ENCODE data around the gene TSPAN32.

TSPAN32 gene

DNA sequence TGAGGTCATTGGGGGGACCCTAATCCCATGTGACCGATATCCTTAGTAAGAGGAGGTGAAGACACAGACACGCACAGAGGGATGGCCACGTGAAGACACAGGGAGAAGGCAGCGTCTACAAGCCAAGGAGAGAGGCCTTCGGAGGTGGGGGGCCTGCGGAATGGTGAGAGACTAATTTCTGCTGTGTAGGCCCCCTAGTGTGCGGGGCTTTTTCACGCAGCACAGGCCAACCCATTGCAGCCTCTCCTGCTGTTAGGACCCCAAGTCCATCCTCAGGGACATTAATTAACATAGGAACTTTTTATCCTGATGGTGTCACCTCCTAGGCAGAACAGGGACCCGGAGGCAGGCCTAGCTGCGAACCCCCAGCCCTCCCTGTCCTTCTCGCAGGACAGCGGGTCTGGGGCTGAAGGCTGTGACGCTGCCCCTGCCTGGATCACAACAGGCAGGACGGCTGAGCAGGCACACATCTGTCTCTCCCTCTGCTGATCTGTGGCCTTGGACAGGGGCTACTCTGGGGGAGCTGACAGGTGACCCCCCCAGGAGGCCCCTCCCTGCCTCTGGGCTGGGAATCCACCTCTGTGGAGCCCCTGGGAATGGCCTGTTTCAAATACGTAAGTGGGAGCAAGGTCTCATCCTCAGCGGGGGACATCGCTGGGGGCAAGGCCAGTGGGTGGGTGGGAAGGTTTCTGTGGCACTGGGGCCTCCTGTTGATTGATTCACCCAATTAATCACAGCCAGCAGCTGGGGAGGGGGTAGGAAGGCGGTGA is 39.3 kb upstream of the TSPAN32 start:
- H3K27me3 ChIP-seq (ENCODE audit: control insufficient read depth, insufficient read depth, low read length): peaks cover 12% of the 10 kb centered on the region
- no peaks in the 10 kb centered on the region for H3K9me3 ChIP-seq (ENCODE audit: control insufficient read depth, insufficient read depth, low read length)
- H3K36me3 ChIP-seq (ENCODE audit: control insufficient read depth, insufficient read depth, low read length): no peaks in the 10 kb centered on the region
- no peaks in the 10 kb centered on the region for H3K4me1 ChIP-seq (ENCODE audit: control insufficient read depth, insufficient read depth, low read length)
- H3K9ac ChIP-seq (ENCODE audit: low read depth, low read length): no peak overlapping the region
- H3K4me3 ChIP-seq (ENCODE audit: low read depth, low read length): no peak overlapping the region

DNA sequence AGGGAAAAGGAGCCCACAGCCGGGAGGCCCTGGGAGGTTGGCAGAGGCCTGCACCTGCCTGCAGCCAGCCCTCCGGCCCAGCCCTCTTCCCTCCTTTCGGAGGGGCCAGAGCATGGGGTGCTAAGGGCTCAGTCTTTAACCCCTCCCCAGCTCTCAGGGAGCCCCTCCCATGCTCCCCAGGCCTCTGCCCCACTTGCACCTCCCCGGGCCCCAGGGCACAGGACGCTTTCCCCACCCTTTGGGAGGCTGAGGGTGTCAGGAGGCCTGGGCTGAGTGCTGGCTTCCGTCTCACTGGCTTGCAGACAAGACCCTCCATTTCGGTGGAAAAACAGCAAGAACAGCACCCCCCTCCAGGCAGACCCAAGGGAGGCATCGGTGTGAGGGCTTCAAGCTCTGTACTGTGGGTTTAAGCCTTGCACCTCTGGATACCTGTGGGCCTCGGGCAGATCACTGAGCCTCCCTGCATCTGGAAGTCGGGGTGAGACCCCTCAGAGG is 38.7 kb upstream of the TSPAN32 start:
- Histone ChIP-seq H3K4me1 (ENCODE audit: control insufficient read depth, insufficient read depth, low read length) (no peaks in the 10 kb centered on the region), H3K36me3 (ENCODE audit: control insufficient read depth, insufficient read depth, low read length) (no peaks in the 10 kb centered on the region), H3K4me3 (ENCODE audit: low read depth, low read length) (no peak overlapping the region), H3K9ac (ENCODE audit: low read depth, low read length) (no peak overlapping the region), H3K9me3 (ENCODE audit: control insufficient read depth, insufficient read depth, low read length) (no peaks in the 10 kb centered on the region), H3K27me3 (ENCODE audit: control insufficient read depth, insufficient read depth, low read length) (peaks cover 18% of the 10 kb centered on the region)

DNA sequence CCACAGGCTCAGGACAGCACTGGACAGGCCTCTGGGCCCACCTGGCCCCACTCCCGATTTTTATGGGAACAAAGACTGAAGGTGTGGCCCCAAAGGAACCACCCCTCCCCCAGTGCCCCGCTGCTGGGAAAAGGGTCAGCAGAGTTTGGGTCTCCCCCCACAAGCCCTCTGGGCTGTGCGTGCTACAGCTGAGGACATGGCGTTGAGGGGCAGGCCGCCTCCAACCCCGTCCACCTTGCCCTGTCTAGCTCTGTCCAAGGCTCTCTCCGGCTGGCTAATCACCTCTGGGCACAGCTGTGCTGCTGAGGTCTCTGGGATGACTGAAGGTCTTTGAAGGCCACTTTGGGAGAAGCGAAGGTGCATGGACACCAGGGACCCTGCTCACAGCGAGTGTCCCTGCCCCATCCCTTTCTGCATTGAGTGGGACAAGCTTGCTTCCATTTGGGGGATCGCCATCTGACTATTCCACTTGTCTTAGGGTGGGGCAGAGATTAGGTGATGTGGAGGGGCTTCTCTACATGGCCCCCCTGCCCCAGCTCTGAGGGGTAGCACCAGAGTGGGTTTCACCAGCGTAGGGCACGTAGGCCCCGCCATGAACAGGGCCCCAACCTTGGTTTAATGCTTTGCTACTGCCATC is 38.0 kb upstream of the TSPAN32 start:
- H3K9ac ChIP-seq (ENCODE audit: low read depth, low read length): no peak overlapping the region
- H3K36me3 ChIP-seq (ENCODE audit: control insufficient read depth, insufficient read depth, low read length): no peaks in the 10 kb centered on the region
- no peaks in the 10 kb centered on the region for H3K9me3 ChIP-seq (ENCODE audit: control insufficient read depth, insufficient read depth, low read length)
- peaks cover 23% of the 10 kb centered on the region for H3K27me3 ChIP-seq (ENCODE audit: control insufficient read depth, insufficient read depth, low read length)
- H3K4me3 ChIP-seq (ENCODE audit: low read depth, low read length): no peak overlapping the region
- no peaks in the 10 kb centered on the region for H3K4me1 ChIP-seq (ENCODE audit: control insufficient read depth, insufficient read depth, low read length)

DNA sequence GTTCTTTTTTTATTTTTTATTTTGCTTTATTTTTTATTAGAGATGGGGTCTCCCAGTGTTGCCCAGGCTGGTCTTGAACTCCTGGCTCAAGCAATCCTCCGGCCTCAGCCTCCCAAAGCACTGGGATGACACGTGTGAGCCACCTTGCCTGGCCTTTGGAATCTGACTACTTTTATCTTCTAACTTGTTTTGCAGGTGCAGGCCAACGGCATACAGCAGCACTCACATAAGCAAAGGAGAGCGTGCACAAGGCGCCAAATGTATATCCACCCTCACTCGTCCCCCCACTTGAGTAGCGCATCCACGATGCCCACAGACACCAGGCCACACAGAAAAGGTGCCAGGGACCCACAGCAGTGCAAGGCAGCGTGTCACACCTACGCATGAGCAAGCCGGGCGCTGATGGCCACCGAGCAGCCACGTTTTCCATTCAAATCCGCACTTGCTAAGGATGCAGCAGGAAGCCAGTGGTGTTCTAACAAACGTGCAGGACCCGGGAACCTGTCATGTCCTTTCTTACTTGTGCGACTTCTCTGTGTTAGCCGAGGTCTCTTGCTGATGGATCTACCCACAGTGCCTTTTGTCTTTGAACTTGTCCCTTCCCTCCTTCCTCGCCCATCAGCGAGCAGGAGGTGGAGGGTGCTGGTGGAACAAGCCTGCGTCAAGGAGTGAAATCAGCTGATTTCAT is 37.3 kb upstream of the TSPAN32 start:
- no peak overlapping the region for H3K9ac ChIP-seq (ENCODE audit: low read depth, low read length)
- H3K4me3 ChIP-seq (ENCODE audit: low read depth, low read length): no peak overlapping the region
- no peaks in the 10 kb centered on the region for H3K4me1 ChIP-seq (ENCODE audit: control insufficient read depth, insufficient read depth, low read length)
- no peaks in the 10 kb centered on the region for H3K36me3 ChIP-seq (ENCODE audit: control insufficient read depth, insufficient read depth, low read length)
- H3K9me3 ChIP-seq (ENCODE audit: control insufficient read depth, insufficient read depth, low read length): no peaks in the 10 kb centered on the region
- H3K27me3 ChIP-seq (ENCODE audit: control insufficient read depth, insufficient read depth, low read length): peaks cover 23% of the 10 kb centered on the region

DNA sequence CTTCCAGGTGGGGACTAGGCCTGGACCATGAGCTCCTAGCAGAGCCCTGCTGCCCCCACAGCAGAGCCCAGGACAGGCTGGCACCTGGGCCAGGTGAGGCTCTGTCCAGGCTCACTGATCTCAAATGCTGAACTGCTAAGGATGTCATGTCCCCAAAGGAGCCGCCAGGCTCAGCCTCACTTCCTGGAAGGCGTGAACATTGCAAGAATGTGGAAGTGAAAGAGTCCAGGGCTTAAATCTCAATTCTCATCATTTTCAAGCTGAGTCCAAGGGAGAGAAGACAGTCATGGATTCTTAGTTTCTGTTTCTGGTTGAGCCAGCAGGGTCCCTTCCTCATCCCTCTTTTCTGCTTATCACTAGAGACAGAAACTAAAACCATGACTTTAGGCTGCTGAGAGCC is 36.4 kb upstream of the TSPAN32 start:
- no peak overlapping the region for H3K4me3 ChIP-seq (ENCODE audit: low read depth, low read length)
- no peaks in the 10 kb centered on the region for H3K36me3 ChIP-seq (ENCODE audit: control insufficient read depth, insufficient read depth, low read length)
- no peak overlapping the region for H3K9ac ChIP-seq (ENCODE audit: low read depth, low read length)
- H3K4me1 ChIP-seq (ENCODE audit: control insufficient read depth, insufficient read depth, low read length): no peaks in the 10 kb centered on the region
- peaks cover 32% of the 10 kb centered on the region for H3K27me3 ChIP-seq (ENCODE audit: control insufficient read depth, insufficient read depth, low read length)
- no peaks in the 10 kb centered on the region for H3K9me3 ChIP-seq (ENCODE audit: control insufficient read depth, insufficient read depth, low read length)

DNA sequence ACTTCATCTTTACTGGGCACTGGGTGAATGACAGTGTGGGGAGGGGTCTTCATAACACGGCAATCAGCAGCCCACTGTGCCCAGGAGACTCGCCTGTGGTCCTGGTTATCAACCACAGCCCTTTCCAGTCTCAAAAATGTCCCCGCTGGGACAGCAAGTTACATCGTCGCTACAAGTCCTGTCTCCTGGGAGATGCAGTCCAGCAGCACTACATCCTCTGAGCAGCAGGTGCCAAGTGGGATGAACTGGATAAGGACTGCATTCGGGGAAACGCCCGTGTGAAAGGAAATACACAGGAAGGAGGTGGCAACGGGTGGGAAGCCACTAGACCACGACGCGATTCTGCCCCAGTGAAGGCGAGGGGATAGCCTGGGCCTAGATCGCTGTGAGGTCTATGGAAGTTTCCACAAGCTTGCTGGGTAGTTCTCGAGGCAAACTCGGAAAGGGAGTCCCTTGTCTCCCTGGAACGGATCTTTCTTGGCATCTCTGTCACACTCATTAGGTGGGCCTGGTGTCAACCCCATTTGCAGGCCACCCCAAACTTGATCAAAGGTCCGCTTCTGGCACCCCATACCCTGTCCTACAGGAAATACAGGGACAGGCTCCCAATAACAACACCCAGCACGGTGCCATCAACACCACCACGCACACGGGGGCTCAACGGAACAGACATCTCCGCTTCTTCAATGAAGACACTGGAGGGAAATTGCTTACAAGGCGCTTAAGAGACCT is 35.8 kb upstream of the TSPAN32 start:
- Histone ChIP-seq H3K9me3 (ENCODE audit: control insufficient read depth, insufficient read depth, low read length) (no peaks in the 10 kb centered on the region), H3K9ac (ENCODE audit: low read depth, low read length) (no peak overlapping the region), H3K36me3 (ENCODE audit: control insufficient read depth, insufficient read depth, low read length) (no peaks in the 10 kb centered on the region), H3K4me1 (ENCODE audit: control insufficient read depth, insufficient read depth, low read length) (no peaks in the 10 kb centered on the region), H3K27me3 (ENCODE audit: control insufficient read depth, insufficient read depth, low read length) (peaks cover 37% of the 10 kb centered on the region), H3K4me3 (ENCODE audit: low read depth, low read length) (no peak overlapping the region)

DNA sequence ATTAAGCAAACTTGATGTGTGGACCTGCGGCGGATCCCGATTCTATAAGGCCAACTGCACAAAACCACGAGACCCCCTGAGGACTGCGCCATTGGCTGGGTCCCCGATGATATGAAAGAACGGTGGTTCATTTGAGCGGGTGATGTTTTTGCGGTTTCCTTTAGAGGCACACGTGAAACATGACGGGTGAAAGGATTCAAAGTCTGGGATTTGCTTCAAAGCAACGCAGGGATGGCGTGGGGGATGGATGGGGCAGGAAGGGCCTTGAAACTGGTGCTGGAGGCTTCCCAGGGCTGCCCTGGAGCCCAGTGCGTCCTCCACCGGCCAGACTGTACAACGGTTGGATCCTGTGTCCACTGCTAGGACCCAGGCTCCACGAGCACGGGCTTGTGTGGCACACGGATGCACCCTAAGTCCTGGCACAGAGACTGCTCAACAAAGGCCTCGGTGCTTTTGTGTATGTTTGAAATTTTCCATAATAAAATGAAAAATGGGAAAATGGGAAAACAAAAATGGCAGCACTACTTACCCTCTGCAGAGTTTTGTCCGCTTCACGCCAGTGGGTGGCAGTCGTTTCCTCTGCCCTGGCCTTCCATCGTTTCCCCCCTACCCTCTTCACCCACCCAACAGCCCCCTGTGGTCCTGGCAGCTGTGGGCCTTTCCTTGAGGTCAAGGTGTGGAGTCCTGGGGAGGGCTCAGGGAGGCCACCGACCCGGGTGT is 35.1 kb upstream of the TSPAN32 start:
- H3K9me3 ChIP-seq (ENCODE audit: control insufficient read depth, insufficient read depth, low read length): no peaks in the 10 kb centered on the region
- peaks cover 42% of the 10 kb centered on the region for H3K27me3 ChIP-seq (ENCODE audit: control insufficient read depth, insufficient read depth, low read length)
- no peak overlapping the region for H3K9ac ChIP-seq (ENCODE audit: low read depth, low read length)
- no peak overlapping the region for H3K4me3 ChIP-seq (ENCODE audit: low read depth, low read length)
- H3K36me3 ChIP-seq (ENCODE audit: control insufficient read depth, insufficient read depth, low read length): no peaks in the 10 kb centered on the region
- no peaks in the 10 kb centered on the region for H3K4me1 ChIP-seq (ENCODE audit: control insufficient read depth, insufficient read depth, low read length)

DNA sequence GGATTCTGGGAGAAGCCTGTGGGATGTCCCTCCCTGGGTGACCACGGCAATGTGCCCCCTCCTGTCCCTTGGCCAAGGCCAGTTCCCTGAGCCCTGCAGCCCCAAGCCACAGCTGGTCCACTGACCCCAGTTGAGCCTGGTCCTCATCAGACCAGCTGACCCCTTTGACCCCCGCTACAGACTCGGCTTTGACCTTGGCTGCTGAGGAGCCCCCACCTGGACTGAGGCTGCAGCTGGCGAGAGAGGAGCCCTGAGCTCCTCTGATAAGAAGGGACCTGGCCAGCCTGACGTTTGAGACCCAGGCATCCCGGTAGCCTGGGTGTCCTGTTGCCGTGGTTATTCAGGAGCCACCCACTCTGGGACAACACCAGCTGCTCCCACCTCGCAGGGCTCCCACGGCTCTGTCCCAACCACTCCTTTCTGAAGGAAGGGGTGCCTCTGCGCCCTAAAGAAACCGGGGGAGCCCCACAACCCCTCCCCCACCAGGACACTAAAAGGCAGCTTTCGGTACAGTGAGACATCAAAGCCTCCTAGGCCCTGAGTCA is 34.4 kb upstream of the TSPAN32 start:
- peaks cover 49% of the 10 kb centered on the region for H3K27me3 ChIP-seq (ENCODE audit: control insufficient read depth, insufficient read depth, low read length)
- no peaks in the 10 kb centered on the region for H3K36me3 ChIP-seq (ENCODE audit: control insufficient read depth, insufficient read depth, low read length)

DNA sequence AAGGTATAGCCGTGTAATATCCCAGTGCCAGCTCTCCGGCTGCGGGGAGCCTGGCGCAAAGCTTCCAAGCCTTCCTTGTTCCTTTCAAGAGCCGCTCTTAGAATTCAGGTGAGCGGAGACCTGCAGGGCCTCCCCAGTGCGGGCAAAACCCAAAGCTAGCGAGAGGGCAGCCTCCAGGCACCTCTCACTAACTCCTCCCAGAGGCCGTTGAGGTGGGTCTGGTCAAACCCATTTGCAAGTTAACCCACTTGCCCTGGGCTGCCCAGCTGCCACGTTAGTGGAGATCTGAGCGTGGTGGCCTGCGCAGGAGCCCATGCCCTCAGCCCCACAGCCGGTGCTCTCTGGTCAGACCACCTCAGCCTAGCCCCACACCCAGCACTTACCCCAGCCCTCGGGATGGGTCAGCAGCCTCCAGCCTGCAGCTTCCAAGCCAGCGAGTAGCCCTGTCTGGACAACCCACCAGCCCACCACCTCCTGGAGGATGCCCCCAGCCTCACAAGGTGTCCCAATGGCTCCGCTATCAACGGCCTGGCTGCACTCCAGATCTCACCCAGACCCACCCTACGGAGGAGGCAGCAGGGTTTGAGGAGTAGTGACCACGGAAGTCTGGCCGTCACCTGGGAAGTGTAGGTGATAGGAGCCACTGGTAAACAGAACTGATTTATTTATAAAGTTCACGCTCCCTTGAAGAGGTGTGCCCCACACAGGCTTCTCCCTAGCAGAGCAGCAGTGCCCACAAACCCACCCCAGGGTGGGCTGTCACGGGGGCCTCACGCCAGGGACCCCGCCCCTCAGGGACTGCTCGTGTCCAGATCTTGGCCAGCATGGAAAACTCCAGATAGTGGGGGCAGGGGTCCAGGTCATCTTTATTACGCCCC is 33.7 kb upstream of the TSPAN32 start:
- H3K9me3 ChIP-seq (ENCODE audit: control insufficient read depth, insufficient read depth, low read length): no peaks in the 10 kb centered on the region
- H3K9ac ChIP-seq (ENCODE audit: low read depth, low read length): no peak overlapping the region
- peak overlapping the region; percentile 2 for H3K4me3 ChIP-seq (ENCODE audit: low read depth, low read length)
- no peaks in the 10 kb centered on the region for H3K36me3 ChIP-seq (ENCODE audit: control insufficient read depth, insufficient read depth, low read length)
- H3K4me1 ChIP-seq (ENCODE audit: control insufficient read depth, insufficient read depth, low read length): no peaks in the 10 kb centered on the region
- peaks cover 56% of the 10 kb centered on the region for H3K27me3 ChIP-seq (ENCODE audit: control insufficient read depth, insufficient read depth, low read length)

More for the DNA sequence above, 34.4 kb upstream of the TSPAN32 start:
- no peak overlapping the region for H3K4me3 ChIP-seq (ENCODE audit: low read depth, low read length)
- no peaks in the 10 kb centered on the region for H3K4me1 ChIP-seq (ENCODE audit: control insufficient read depth, insufficient read depth, low read length)
- H3K9ac ChIP-seq (ENCODE audit: low read depth, low read length): no peak overlapping the region
- no peaks in the 10 kb centered on the region for H3K9me3 ChIP-seq (ENCODE audit: control insufficient read depth, insufficient read depth, low read length)

All from iPS-15b (cell line).